A204.1 (cell line): ENCODE data around the gene CDK11B.

Source experiments
- FAIRE-seq: peaks from 2 replicates; lab custom pipeline; 2012; peaks lifted over from hg19 to GRCh38; lab: Jason Lieb, UNC

The CDK11B gene

DNA sequence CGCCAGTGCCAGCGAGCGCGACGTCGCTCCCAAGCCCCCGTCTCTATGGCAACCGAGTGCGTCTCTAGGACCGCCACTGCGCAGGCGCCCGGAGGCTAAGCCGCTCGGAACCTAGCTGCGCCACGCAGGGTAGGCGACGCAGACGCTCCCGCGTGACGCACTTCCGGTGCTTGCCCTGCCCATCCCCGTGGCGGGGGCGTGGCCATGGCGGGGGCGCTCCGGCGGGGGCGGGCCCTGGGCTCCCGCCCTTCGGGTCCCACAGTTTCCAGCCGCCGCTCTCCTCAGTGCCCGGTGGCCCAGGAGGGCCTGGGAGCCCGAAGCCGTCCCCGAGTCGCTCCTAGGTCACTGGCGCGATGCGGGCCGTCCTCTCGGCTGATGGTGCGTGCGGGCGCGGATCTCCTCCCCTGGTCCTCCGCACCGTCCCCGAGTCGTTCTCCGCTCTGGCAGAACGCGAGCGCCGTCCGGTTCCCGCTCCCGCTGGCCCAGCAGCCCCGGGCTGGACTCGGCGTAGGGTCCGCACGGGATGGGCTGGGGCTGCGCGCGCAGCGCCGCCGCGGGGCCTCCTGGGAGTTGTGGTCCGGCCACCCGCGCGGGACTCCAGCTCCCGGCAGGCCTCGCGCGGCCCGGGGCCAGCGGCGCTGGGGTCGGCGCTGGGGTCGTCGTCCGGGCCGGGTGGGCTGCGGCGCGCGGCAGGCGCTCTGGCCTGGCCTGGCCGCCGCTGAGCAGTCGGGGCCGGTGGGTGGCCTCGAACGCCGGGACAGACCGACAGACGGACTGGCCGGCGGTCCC, 43.4 kb downstream of the CDK11B start, which contains the start of gene MIB2:
Gene MIB2 (plus strand): TSS at position 245 of the 789 bp plus-strand sequence. CDS start 7,953 bp downstream, outside the sequence.
- FAIRE-seq, result no peak

DNA sequence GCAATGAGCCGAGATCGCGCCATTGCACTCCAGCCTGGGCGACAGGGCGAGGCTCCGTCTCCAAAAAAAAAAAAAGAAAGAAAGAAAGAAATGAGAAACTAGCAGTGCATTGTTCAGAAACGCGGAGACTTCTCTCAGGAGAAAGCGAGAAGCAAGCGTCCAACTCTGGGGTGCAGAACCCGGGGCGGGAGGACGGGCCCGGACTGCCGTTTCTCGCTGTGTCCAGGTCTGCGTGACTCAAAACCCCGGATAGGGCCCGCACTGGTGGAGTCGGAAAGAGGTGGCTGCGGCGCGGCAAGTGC, 43.9 kb downstream of the CDK11B start:
- no peak for FAIRE-seq

DNA sequence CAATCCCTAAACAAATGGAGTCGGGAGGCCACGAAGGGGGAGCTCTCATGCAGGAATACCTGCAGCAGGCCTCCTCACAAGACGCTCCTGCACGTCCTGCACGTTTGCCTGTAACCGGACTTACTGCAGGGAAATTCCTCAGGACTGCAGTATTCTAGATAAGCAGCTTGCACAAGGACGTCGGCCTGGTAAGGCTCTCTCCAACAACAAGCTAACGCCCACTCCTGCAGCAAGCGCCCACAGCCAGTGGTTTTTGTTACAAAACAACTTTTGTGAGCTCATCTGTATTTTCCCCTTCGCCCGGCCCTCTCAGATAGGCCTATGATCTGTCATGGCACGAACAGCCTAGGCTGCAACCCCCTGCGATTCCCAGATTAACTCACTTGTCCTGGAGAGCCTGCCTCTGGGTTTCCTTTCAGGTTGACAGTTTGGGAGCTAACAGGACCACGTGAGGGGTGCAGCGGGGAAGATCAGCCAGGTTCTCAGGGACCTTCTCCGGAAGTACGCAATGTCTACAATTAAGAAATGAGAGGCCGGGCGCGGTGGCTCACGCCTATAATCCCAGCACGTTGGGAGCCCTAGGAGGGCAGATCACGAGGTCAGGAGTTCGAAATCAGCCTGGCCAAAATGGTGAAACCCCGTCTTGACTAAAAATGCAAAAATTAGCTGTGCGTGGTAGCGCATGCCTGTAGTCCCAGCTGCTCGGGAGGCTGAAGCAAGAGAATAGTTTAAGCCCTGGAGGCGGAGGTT, 44.4 kb downstream of the CDK11B start:
- FAIRE-seq, result no peak

DNA sequence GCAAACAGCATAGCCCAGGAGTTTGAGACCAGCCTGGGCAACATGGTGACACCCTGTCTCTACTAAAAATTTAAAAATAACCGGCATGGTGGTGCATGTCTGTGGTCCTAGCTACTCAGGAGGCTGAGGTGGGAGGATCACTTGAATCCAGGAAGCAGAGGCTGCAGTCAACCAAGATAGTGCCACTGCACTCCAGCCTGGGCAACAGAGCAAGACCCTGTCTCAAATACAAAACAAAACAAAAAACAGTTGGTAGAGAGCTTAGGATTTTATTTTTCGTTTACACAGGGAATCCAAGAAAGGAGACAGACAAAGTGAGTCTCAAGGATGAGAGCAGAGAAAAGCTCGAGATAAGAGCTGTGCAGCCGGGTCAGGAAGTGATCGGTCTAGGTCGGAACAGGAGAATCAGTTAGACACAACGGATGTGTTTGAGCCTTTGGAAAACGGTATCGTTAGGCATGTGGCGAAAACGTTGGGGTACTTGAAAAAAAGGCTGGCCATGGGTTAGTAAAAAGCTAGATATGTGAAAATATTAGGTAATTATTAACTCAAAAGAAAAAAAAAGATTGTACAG, 45.2 kb downstream of the CDK11B start:
- no peak for FAIRE-seq

DNA sequence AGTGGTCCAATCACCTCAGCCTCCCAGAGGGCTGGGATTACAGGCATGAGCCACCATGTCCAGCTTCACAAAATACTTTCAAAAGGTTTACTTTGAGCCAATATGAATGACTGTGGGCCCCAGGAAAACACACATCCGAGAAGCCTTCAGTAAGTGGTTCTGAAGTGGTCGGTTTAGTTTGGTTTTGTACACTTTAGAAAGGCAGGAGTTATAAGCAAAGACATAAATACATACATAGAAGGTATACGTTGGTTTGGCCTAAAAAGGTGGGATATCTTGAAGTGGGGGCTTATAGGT, 46.8 kb downstream of the CDK11B start:
- FAIRE-seq, result no peak

DNA sequence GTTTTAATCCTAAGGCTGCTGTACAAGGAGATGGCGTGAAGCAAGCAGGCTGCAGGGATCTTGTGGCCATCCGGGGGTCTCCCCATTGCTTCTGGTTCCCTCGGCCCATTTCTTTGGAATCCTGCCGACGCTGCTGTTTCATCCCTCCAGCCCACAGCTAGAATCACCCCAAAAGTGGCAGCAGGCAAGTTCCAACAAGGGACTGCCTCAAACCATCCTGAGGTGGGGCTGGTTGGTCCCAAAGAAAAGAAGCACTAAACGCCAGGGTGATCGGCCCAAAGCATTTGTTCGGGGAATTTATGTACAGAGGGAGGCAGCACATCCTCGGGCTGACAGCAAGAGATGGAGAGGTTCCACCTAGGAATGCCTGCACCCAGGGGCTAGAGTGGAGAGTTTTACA, 48.0 kb downstream of the CDK11B start:
- no peak for FAIRE-seq

DNA sequence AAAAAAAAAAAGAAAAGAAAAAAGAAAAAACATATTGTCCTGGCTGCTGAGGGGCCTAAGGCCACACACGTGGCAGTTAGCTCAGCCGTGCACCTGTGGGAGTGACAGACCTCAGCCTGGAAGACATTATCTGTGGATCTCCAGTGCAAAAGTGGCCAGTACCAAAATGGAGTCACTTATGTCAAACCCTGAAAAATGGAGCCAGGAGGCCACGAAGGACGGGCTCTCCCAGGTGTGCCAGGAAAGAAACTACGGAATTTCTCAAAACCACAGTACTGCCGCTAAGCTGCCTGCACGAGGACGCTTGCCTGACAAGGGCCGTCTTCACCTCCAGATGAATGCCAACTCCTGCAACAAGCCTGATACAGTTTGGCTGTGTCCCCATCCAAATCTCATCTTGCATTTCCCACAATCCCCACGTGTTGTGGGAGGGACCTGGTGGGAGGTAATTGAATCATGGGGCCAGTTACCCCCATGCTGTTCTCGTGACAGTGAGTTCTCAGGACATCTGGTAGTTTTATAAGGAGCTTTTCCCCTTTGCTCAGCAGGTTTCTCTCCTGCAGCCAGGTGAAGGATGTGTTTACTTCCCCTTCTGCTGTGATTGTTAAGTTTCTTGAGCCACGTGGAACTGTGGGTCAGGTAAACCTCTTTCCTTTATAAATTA, 48.9 kb downstream of the CDK11B start:
- FAIRE-seq, result no peak

DNA sequence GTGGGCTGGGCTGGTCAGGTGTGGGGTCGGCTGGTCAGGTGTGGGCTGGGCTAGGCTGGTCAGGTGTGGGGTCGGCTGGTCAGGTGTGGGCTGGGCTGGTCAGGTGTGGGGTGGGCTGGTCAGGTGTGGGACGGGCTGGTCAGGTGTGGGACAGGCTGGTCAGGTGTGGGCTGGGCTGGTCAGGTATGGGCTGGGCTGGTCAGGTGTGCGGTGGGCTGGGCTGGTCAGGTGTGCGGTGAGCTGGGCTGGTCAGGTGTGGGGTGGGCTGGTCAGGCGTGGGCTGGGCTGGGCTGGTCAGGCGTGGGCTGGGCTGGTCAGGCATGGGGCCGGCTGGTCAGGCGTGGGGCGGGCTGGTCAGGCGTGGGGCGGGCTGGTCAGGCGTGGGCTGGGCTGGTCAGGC, 52.6 kb downstream of the CDK11B start:
- no peak for FAIRE-seq

DNA sequence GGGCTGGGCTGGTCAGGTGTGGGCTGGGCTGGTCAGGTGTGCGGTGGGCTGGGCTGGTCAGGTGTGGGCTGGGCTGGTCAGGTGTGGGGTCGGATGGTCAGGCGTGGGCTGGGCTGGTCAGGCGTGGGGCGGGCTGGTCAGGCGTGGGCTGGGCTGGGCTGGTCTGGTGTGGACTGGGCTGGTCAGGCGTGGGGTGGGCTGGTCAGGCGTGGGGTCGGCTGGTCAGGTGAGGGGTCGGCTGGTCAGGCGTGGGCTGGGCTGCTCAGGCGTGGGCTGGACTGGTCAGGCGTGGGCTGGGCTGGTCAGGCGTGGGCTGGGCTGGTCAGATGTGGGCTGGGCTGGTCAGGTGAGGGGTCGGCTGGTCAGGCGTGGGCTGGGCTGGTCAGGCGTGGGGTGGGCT, 53.1 kb downstream of the CDK11B start:
- no peak for FAIRE-seq

DNA sequence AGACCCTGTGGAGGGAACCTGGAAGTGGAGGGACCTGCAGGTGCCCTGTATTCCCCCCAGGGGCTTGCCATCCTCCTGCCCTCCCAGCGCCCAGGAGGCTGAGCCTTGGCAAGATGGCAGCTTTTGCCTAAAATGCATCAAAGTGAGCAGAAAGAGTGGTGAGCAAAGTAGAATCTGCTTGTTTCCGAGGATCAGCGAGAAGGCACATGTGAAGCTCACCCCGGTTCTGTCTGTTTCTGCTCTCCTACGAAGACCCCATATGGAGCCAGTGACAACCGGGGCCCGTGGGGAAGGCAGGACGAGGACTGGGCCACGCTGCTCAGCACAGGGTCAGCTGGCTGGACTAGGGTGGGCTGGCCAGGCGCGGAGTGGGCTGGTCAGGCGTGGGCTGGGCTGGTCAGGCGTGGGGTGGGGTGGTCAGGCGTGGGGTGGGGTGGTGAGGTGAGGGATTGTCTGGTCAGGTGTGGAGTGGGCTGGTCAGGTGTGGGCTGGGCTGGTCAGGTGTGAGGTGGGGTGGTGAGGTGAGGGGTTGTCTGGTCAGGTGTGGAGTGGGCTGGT, 53.7 kb downstream of the CDK11B start:
- FAIRE-seq, result no peak

DNA sequence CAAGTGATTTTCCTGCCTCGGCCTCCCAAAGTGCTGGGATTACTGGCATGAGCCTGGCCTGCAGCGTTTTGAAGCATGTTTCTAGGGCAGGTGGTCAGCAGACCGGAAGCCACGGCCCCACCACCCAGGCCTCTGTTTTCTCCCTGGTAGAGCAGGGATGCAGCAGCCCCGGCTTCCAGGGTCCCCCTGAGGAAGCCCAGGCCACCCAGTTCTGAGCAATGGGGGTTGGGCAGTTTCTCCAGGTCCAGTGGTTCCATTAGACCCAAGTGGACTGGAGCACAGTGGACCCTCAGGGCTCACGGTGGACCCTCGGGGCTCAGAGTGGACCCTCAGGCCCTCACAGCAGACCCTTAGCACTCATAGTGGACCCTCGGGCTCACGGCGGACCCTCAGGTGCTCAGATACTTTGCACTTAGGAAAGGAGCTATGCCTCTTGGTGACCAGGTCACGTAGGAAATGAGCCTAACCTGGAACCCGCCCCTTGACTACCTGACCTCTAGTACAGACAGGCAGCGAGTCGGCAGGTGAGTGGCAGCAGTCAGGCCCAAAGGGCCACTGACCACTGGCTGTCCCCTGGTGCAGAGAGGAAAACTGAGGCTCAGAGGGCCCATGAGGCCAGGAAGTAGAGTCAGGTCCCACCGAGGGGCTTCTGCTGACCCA, 54.3 kb downstream of the CDK11B start:
- FAIRE-seq, result no peak

DNA sequence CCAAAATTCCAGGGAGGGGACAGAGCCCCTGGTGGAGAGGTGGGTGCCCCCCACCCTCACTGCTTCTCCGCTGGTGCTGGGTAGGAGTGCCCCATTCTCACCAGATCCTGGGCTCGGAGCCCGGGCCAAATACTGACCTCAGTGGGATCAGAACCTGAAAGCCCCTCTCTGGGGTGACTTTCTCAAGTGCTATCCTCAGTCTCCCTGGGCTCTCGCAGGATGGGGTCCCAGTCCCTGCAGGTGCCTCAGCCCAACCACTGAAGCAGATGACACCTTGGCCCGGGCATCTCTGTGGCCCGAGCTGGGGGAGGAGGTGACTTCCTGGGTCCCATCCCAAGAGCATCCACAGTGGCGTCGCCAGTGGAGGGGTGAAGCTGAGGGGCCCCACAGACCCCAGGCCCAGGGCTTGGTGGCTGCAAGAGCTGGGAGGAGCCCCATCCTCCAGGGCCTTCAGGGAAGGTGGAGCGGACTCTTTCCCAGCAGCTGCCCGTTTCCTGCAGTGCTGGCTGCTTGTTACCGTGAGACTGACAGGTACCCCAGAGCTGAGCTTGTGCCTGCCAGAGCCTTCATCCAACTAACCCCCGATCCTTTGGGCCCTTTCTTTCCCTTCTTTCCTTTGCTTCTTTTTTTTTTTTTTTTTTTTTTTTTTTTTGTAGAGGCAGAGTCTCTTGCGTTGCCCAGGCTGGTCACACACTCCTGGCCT, 55.0 kb downstream of the CDK11B start:
- FAIRE-seq, result no peak

DNA sequence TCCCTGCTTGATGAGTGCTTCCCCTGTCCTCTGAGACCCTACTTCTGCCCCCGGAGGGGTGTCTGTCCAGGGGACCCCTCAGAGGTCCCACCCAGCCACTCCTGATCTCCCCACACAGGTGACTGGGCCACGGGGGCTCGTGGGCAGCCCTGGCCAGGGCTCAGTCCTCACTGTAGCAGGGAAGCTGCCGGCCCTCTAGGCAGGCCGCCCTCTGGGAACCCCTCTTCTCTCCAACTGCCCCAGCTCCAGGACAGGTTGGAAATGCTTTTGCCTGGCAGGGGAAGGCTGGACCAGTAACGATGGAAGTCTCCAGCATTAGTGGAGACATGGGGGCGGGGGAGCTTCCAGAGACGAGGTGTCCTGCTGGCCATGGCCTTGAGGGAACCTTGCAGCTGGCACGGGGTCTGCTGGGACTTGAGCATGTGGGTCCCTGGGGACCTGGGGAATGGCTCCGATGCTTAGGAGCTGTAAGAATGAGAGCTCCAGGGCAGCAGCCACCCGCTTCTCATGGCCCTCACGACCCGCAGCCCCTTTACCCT, 55.8 kb downstream of the CDK11B start:
- no peak for FAIRE-seq

DNA sequence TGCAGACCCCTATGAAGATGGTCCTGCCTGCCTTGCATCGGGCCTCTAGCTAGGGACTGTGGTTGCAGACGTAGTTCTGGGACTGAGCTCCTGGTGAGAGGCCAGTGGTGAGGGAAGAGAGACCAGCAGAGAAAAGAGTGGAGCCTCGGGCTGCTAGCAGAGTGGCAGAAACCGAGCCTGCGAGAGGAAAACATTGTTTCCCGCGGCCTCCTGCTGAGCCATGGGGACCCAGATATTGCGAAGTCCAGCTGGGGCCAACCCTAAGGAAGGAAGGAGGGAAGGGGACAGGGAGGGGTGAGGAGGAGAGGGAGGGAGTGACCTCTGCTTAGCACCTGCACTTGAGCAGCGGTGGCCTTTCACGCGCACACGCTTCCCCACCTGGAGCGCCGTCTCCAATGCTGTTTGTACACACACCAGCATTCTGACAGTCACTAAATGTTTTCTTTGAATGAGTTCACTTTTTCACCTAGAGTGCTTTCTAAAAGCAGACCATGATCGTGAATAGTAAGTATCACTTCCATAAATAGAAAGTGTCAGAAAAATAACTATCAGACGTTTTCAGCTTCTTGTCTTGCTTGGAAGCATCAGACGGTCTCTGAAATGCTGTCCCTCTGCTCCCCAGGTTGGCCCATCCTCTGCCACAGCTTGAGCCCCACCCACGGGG, 56.4 kb downstream of the CDK11B start:
- FAIRE-seq, result no peak

DNA sequence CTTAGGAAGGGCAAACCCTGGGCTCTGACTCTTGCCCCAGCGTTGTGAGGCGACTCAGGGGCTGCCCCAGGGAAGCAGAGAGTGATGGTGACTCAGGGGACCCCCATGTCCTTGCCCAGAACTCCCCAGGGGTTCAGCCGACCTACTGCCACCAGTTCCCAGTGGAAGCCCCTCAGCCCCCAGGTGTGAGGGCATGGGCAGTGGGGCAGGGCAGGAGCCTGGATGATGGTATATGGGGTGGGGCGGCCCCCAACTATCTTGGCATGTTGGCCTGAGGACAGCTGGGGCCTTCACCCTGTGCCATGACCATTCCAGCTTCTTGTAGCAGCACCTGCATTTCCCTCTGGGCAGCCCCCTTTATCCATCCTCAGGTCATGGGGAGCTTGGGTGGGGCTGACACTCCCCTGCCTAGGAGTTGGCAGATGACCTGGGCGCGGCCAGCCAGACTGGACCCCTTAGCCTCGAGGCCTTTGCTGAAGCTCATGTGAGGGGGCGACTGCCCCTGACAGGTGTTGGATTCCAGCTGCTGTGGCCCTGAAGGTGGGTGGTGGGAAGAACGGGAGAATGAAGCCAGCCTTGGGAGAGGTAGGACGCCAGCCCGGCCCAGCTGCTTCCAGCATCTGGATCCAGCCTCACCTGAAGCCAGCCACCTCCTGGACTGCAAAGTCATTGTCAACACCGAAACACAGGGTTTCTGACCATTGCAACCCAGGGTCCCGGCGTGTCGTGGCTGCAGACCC, 57.1 kb downstream of the CDK11B start:
- FAIRE-seq, result no peak

DNA sequence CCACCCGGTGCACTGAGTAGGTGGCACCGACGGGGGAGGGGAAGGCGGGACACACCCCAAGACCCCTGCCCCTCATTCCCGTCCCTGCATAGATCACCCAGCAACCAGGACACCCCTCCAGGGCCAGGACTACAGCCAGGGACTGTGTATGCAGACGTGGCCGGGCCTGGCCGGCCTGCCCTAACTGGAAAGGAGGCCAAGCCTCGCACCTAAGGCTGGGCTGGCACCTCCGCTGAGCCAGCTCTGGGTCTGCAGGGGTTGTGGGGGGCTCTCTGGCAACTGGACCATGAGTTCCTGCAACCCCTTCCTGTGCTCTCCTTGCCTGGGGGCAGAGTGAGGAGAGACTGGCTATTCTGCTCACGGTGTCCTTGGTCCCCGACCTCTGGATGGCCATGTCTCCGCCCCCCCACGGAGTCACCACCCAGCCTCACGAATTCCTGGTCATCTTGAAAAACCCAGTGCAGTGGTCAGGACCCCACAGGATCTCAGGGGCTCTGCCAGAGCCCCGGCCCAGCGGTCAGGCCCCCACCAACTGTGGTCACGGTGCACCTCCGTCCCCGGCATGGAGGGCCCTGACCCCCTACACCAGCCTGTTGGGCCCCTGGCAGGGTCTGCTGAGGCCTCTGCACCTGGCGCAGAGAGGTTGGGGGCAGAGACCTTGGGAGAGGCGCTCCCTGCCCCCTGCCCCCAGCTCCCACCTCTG, 57.8 kb downstream of the CDK11B start:
- FAIRE-seq, result no peak

DNA sequence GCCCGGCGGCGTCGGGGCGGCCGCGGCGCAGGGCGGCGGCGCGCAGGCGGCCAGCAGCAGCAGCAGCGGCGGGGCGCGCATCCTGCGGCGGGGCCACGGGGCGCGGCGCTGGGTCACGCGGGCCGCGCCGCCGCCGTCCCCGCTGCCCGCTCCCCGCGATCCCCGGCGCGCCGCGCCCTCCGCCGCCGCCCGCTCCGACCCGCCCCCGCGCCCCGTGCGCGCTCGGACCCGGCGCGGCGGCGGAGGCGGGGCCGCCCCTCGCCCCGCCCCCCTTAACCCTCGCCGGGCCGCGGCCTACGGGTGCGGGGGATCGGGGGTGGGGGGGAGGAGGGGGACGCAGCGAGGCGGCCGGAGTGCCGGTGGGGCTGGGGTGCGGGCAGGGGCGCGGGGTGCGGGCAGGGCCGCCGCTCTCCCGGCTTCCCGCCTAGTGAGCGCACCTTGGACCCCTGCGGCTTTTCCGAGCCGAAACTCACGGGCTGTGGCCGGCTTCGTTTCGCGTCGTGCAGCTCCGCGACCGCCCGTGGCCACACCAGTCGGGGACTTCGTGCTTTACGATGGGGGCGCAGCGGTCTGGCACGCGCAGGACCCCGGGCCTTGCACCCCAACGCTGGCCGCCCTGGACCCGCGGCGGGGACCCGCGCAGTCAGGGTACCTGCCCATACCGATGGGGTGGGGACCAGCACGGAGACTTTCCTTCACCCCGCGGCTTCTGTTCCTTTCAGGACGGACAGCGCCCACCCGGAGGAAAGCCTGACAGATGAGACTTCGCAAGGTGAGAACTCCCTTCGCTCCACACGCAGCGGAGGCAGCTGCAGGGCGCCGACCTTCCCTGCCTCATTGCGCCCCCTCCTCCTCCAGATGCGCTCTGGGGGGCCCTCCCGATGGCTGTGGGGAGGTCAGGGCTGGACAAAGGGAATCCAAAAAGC, 58.6 kb downstream of the CDK11B start, which contains the start of gene FNDC10:
Gene FNDC10 (minus strand): TSS at position 201 of the 926 bp plus-strand sequence. CDS start 120 bp downstream, at position 81.
- no peak for FAIRE-seq
